ENCODE measurements around the gene PIP4K2C.

The PIP4K2C gene

DNA sequence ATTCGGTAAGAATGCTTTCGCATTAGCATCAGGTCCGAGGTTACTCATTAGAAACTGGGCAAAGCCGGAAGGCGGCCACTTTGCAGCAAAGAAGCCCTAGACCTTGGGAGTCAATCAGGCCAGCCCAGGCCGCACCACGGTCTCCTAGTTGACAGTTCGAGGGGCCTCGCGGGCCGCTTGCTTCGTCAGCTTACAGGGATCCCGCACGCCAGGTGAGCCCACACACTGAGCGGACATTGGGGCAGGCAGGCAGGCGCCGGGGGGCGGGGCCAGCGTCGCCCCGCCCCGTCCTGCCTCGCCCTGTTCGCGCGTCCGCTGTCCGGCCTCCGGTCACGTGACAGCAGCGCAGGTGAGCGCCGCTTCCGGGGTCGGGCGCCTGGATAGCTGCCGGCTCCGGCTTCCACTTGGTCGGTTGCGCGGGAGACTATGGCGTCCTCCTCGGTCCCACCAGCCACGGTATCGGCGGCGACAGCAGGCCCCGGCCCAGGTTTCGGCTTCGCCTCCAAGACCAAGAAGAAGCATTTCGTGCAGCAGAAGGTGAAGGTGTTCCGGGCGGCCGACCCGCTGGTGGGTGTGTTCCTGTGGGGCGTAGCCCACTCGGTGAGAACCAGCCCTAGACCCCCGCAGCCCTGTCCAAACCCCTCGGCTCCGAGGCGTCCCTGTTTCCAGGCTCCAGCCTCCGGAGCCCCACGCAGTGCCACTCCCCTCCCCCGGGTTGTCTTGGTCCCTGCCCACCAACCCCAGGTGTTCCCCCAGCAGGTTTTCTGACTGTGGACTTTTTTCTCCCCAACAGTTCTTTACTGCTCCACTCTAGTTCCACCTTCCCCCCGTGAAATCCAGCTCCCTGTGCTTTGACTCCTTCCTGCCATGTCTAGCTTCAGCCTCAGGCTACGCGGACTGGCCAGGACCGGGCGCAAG lies at the start of gene PIP4K2C:
Gene PIP4K2C (plus strand): TSS at position 329 of the 918 bp plus-strand sequence. CDS start 98 bp downstream, at position 427.
- peak; percentile 76 for DNase-seq

DNA sequence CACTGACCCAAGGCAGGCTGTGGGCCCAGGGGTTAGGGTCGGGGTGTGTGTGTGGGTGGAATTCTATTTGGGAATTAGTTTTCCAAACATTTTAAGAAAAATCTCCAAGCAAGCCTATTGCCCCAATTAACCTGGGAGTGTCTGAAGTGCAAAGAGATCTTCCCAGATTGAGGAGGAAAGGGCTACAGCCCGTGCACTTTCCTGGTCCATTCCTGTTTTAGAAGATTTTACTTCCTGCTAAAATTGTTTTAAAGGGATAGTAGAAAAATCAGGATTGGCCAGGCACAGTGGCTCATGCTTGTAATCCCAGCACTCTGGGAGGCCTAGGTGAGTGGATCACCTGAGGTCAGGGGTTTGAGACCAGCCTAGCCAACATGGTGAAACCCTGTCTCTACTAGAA lies 49.3 kb upstream of the PIP4K2C start:
- no peak for DNase-seq

DNA sequence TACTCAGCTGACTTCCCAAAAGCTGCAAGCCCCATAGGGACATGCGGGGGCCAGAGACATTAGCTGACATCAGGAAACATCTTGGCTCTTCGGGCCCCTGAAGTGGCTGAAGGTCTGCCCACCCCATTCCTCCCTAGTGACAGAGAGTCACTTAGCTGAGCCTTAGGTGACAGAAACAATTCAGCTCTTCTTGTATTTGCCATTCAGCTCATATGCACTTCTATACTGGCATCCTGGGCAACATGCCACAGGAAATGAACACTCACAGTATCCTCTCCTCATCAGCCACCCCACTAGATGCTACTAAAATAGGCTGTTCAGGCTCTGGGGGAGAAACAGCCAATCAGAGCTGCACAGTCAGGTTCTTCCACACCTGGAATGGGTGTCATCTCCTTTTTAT lies 47.4 kb upstream of the PIP4K2C start:
- DNase-seq = no peak

GRCh38 chr12:57545809-57546437 lies 45.1 kb upstream of the PIP4K2C start:
- DNase-seq = no peak

DNA sequence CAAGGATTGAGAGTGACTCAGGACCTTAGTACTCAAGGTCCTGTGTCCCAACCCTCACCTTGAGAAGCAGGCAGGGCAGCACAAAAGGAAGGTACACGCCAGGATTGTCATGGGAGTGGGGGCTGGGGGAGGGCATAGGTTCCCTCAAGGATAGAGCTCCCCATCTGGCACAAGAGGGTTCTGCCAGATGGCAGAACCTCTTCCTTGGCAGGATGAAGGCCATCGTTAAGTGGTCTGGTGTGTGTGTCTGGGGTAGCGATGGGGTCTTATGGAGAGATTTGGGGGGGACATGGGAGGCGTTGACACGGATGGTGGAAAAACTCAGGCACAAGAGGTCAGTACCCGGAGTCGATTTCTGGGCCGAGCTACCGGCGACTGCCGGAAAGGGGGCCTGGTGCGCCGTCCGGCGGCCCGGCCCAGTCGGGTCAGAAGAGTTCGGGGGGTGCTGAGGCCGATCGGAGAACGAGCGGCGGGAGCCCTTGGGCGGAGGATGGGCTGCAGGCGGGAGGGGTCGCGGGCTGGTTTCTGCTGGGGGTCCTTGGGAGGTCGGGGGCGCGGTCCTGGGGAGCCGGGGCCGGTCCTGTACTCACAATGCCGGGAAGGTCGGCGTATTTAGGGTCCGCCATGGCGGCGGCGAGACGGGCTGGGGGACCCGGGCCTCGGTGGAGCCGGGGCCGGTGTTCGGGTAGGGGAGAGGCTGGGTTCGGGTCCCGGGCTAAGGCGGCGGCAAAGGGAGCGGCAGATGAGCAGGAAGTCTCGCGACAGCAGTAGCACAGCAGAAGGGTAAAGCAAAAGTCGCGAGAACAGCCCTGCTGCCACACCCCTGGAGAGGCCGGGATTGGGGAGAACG lies 44.3 kb upstream of the PIP4K2C start, which contains the start of gene DCTN2:
Gene DCTN2 (minus strand): TSS at position 755 of the 850 bp plus-strand sequence. CDS start 129 bp downstream, at position 626.
- peak; percentile 83 for DNase-seq

DNA sequence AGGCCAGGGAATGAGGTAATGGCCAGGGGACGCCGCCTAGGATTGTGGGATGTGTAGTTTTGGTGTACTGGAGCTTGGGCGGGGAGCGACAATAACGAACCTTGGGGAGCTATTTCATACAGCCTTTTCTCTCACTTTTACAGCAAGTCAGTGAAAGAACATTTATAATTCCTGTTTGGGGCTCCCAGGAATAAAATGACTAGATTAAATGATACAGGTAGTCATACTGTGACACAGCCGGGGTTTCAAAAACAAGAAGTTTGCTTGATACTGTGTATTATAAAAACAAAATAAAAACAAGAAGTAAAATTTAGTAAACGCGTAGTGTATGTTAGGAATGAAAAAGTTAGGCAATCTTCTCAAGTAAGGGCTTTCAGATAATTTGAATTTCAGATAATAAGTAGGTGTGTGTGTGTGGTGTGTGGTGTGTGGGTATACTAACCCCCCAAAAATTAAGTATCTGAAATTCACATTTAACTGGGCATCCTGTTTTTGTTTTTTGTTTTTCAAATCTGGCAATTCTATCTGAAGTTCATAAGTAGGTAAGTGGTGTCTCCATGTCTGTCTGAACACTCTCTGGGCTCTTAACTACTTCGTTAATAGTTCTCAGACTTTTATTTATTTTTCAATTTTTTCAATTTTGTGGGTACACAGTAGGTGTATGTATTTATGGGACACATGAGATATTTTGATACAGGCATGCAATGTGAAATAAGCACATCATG lies 43.5 kb upstream of the PIP4K2C start:
- DNase-seq = no peak

- DNase-seq = no peak
Measured at GRCh38 chr12:57548013-57548315, 43.0 kb upstream of the PIP4K2C start.

GRCh38 chr12:57548488-57548887 lies 42.5 kb upstream of the PIP4K2C start:
- DNase-seq = no peak

- DNase-seq = no peak
Measured at GRCh38 chr12:57549203-57549908, 41.6 kb upstream of the PIP4K2C start.

- DNase-seq = peak; percentile 49
Measured at GRCh38 chr12:57549909-57550640, 40.9 kb upstream of the PIP4K2C start, which contains the start of gene KIF5A. Gene KIF5A (plus strand): TSS chr12:57550044. CDS start chr12:57550272, 228 bp downstream.

DNA sequence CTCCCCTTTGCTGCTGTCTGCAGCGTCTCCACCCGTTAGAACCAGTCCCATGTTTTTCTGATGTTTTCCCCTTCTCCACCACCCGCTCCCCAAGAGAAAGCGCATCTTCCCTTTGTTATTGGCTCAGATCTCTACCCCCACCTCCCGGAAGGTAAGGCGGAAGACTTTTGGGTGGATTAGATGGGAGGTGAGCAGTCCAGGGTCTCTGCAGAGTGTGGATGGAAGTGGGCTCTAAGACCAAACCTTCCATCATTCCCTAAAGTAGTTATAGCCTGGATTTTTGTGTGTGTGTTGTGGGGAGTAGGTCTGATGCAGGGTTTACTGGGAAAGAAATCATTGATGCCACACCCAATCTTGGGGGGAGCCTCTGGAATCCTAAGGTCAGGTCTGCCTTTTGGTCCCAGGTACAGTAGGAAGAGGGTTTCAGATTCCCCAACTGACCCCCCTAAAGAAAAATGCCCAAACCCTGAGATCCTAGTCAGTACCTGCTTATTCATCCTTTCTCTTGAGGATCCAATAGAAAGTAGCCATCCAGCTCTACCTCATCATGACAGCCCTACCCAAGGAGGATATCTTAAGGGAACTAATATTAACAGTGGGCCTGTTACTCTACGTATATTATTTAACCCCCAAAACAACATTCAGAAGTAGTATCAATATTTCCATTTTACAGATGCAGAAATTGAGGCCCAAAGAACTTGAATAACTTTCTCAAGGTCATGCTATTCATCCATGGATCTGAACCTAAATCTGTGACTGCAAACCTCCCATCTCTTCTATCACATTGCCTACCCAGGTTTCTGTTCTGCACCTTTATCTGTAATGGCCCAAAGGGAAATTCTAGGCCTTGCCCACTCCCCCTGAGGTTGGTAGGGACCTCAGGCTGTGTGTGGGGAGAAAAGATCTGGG lies 40.1 kb upstream of the PIP4K2C start:
- DNase-seq = no peak

GRCh38 chr12:57551637-57552305 lies 39.2 kb upstream of the PIP4K2C start:
- no peak for DNase-seq

DNA sequence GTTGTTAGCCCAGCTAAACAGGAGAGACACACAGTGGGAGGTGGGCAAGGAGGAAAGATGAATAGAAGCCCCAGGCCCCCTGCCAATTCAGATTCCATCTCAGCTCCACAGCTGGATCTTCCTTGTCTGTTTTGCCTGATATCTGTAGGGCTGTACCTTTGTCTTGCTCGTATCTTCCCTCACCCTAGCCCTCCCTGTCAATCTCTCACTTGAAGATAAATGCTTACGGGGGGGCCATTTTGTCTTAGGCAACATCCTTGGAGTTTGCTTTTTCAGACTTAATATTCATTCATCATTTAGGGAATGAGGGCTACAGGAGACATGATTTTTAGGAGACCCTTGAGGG lies 38.7 kb upstream of the PIP4K2C start:
- no peak for DNase-seq

GRCh38 chr12:57552835-57553313 lies 38.1 kb upstream of the PIP4K2C start:
- no peak for DNase-seq

DNA sequence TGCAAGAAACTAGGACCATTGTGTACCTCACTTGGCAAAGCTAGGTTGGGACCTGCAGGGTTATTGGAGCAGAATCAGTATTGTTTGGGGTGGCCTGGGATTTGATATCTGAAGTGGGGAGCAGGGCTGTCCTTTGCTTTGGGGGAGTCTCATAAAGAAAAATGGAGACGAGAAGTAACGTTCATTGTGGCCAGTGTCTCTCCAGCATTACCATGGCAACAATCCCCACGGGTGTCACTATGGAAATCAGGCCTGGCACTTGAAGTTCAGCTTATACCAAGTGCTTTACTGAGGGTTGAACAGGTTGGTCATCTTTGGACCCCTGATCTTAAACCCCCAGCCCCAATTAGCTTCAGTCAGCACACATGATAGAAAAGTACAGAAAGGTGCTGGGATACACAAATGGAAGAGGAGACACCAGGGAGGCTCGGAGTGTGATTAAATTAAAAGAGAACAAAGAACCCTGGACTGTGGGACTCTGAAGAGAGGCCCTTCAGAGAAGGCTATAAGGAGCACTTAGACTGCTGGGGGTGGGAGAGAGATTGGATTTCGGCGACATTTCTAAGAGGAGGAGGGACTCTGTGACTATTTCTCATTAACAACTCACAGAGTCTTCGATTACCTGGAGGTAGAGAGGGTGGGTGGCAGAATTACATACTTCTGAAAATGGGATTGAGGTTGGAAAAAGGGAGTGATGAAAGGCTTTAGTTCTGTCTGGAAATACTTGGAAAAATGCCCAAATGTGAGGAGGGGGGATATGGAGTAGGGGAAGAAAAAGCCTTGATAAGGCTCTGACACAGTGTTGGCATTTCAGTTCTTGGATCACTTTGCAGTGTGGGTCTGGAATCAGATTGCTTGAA lies 37.4 kb upstream of the PIP4K2C start:
- no peak for DNase-seq

DNA sequence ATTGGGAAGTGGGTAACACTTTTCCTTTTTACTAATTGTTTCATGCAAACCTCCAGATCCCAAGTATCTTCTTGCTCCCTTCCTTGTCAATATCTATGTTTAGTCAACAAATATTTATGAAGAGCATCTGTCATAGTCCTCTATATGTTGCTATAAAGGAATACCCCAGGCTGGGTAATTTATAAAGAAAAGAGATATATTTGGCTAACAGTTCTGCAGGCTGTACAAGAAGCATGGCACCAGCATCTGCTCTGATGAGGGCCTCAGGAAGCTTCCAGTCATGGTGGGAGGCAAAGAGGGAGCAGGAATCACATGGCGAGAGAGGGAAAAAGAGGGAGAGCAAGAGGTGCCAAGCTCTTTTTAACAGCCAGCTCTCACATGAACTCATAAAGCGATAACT lies 36.5 kb upstream of the PIP4K2C start:
- DNase-seq = no peak

GRCh38 chr12:57554897-57555296 lies 36.1 kb upstream of the PIP4K2C start:
- no peak for DNase-seq

GRCh38 chr12:57558864-57559263 lies 32.1 kb upstream of the PIP4K2C start:
- DNase-seq = no peak

Measured in NCI-H1105 (cell line).